Fibroblast of peridontal ligament (primary cell): ENCODE measurements around the gene KRTAP2-1.
A peak's percentile ranks its signal among the peaks of the same experiment; 100 is the strongest.
"Not testable (repeated sequence)": the region's sequence is repeated elsewhere in the genome, so short reads cannot be mapped to it uniquely, and the experiment has no call there.

ENCODE experiments used
- DNase-seq: peaks from one replicate; pipeline ENCODE4 v3.0.0-alpha.2; 2010; ENCODE audit errors: extremely low read depth

Gene KRTAP2-1

DNA sequence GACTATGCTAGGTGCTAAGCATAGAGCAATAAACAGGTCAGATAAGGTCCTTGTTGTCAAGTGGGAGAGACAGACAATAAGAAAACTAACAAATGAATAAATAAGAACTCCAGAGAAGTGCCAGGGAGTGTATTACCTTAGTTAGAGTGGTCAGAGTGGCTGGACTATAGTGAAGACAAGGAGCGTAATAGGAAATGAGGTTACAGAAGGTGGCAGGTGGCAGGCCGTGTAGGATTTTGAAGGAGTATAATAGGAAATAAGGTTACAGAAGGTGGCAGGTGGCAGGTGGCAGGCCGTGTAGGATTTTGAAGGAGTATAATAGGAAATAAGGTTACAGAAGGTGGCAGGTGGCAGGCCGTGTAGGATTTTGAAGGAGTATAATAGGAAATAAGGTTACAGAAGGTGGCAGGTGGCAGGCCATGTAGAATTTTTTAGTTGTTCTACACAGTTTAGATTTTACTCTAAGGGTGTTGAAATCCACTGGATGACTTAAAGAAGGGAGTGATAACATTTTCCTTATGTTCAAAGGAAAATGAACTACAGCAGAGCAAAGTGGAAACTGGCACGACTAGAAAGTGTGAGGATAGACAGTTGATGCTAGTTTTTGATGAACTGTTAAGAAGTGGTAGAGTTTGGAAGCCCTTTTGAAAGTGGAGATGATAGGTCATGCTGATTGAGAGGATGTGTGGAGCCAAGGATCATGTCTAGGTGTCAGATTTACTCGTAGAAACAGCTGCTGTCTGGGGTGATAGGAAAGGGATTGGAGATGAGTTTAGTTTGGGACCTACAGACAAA lies 34.6 kb downstream of the KRTAP2-1 start:
- DNase-seq: no peak

DNA sequence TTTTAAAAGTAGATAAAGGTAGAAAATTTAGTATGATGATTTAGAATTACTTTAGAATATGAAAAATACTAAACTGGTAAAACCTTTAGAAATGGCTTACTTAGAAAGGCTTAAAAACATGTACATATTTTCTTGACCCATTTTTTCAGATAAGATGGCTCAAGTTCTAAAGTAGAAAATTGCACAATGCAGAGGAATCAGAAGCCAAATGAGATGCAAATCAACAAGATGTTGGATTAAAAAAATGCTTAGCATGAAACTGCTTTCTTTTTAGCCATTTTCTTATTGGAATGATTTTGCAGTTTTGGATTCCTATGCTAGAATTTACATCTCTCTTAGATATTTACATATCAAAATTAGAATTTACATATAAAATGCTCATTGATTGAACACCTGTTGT lies 36.7 kb downstream of the KRTAP2-1 start:
- peak; percentile 66 for DNase-seq

GRCh38 chr17:41009936-41010335 lies 37.2 kb downstream of the KRTAP2-1 start:
- DNase-seq: no peak

GRCh38 chr17:41009301-41009760 lies 37.8 kb downstream of the KRTAP2-1 start:
- no peak for DNase-seq

- DNase-seq: no peak
Observed at GRCh38 chr17:41008811-41009210, 38.3 kb downstream of the KRTAP2-1 start, which contains the start of gene KRTAP3-1. Gene KRTAP3-1, minus strand, starts transcription at chr17:41009128. Its CDS starts 54 bp downstream, at chr17:41009074.

DNA sequence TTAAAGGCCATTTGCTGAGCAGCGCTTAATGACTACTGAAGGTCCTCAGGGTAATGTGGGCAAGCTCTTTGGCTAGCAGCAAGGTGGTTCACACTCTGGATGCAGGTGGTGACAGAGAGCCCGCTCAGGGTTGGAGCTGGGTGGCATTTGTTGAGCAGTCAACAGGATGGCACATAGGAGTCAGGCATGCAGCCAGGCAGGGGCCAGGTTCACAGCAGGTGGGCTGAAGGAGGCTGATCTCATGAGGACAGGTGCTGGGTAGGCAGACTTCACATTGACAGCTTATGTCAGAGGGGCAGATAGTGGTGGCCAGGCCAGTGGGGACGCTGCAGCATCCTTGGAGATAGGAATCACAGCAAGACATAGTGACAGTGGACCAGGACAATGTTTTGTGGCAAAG lies 42.7 kb downstream of the KRTAP2-1 start:
- DNase-seq: no peak

GRCh38 chr17:41003926-41004325 lies 43.2 kb downstream of the KRTAP2-1 start:
- DNase-seq: peak; percentile 54

DNA sequence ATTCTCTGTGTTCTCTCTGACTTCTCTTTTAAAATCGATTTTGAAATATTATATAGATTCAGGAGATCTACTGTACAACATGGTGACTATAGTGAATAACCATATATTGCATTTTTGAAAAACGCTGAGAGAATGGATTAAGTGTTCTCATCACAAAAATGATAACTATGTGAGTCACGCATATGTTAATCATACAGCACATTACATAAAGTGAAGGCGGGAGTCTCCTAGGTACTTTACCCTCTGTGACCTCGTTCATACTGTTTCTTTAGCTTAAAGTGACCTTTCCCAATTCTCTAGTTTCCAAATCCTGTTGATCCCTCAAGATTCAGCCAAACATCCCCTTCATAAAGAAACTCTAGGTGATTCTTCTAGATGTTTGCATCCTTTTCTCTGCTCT lies 44.3 kb downstream of the KRTAP2-1 start:
- DNase-seq: no peak

DNA sequence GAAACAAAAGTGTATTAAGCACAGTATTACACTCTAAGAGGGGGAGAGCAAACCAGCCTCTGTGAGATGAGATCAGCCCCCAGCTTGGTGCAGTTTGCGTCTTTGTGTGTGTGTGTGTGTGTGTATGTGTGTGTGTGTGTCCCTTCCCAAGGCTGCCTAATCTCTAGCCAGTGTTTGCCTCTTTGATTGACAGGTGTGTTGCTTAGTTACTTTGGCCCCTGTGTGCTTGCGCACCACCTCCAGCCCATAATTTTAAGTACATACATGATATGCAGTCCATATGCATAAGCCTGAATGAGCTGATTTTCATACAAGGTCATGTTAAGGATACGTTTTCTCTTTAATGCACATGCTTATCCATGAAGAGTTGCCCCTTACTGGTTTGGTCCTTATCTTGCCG lies 45.3 kb downstream of the KRTAP2-1 start:
- no peak for DNase-seq

- DNase-seq: not testable (repeated sequence)
Observed at GRCh38 chr17:40999563-40999962, 47.6 kb downstream of the KRTAP2-1 start, which contains the start of gene KRTAP3-2. Gene KRTAP3-2, minus strand, starts transcription at chr17:40999906. Its CDS starts 53 bp downstream, at chr17:40999853.

GRCh38 chr17:40997361-40997760 lies 49.8 kb downstream of the KRTAP2-1 start:
- no peak for DNase-seq

- no peak for DNase-seq
Observed at GRCh38 chr17:40996829-40997228, 50.3 kb downstream of the KRTAP2-1 start.
